ENCODE measurements around the gene MAGI1. TPM values are rescaled to one million over a fixed set of nuclear protein-coding genes. Genes with fewer than 3 reads are reported as not detected.

MAGI1 gene
- polyA plus RNA-seq, 1 donor = 32.7 TPM

GRCh38 chr3:65665915-65666314 is 372.8 kb downstream of the MAGI1 start:
- no peak for DNase-seq

GRCh38 chr3:65664931-65665330 is 373.8 kb downstream of the MAGI1 start:
- no peak for DNase-seq

- no peak for DNase-seq
Measured at GRCh38 chr3:65664446-65664845, 374.3 kb downstream of the MAGI1 start.

GRCh38 chr3:65662095-65662494 is 376.6 kb downstream of the MAGI1 start:
- no peak for DNase-seq

- DNase-seq = no peak
Measured at GRCh38 chr3:65660000-65660598, 378.6 kb downstream of the MAGI1 start.

GRCh38 chr3:65659396-65659795 is 379.3 kb downstream of the MAGI1 start:
- no peak for DNase-seq

- no peak for DNase-seq
Measured at GRCh38 chr3:65658401-65658800, 380.3 kb downstream of the MAGI1 start.

- no peak for DNase-seq
Measured at GRCh38 chr3:65655061-65655460, 383.7 kb downstream of the MAGI1 start.

- DNase-seq = no peak
Measured at GRCh38 chr3:65653731-65654130, 385.0 kb downstream of the MAGI1 start.

GRCh38 chr3:65650247-65650646 is 388.5 kb downstream of the MAGI1 start:
- no peak for DNase-seq

- DNase-seq = no peak
Measured at GRCh38 chr3:65647369-65647768, 391.3 kb downstream of the MAGI1 start.

GRCh38 chr3:65642883-65643282 is 395.8 kb downstream of the MAGI1 start:
- no peak for DNase-seq

GRCh38 chr3:65641777-65642176 is 396.9 kb downstream of the MAGI1 start:
- no peak for DNase-seq

GRCh38 chr3:65641045-65641444 is 397.7 kb downstream of the MAGI1 start:
- no peak for DNase-seq

- no peak for DNase-seq
Measured at GRCh38 chr3:65639444-65639843, 399.3 kb downstream of the MAGI1 start.

- DNase-seq = no peak
Measured at GRCh38 chr3:65638301-65638700, 400.4 kb downstream of the MAGI1 start.

- no peak for DNase-seq
Measured at GRCh38 chr3:65636326-65636725, 402.4 kb downstream of the MAGI1 start.

GRCh38 chr3:65635657-65636056 is 403.1 kb downstream of the MAGI1 start:
- no peak for DNase-seq

GRCh38 chr3:65633018-65633638 is 405.6 kb downstream of the MAGI1 start:
- DNase-seq = no peak

- no peak for DNase-seq
Measured at GRCh38 chr3:65632414-65632813, 406.3 kb downstream of the MAGI1 start.

- no peak for DNase-seq
Measured at GRCh38 chr3:65628978-65629377, 409.7 kb downstream of the MAGI1 start.

- DNase-seq = no peak
Measured at GRCh38 chr3:65627062-65627461, 411.7 kb downstream of the MAGI1 start.

GRCh38 chr3:65625305-65625704 is 413.4 kb downstream of the MAGI1 start:
- no peak for DNase-seq

GRCh38 chr3:65623362-65623761 is 415.4 kb downstream of the MAGI1 start:
- no peak for DNase-seq

All from left kidney (tissue), 2 donors.